HepG2 (cell line): ENCODE results near the gene LY6G5B. TPM values are rescaled to one million over a fixed set of nuclear protein-coding genes. Genes with fewer than 3 reads are reported as not detected.
A peak's percentile ranks its signal among the peaks of the same experiment; 100 is the strongest.

Source experiments
- AGO1 ChIP-seq: fragments of 200-400 bp; formaldehyde crosslinking; IDR thresholded peaks from 2 replicates; pipeline ENCODE4 v1.6.1; 2017; ENCODE audit warnings: mild to moderate bottlenecking, low read depth, low read length, moderate library complexity; ENCODE audit not compliant: poor library complexity, severe bottlenecking
- ATF7 ChIP-seq, 2 experiments: fragments of 450-650 bp in 1 of 2; sonication (generic) in 1 of 2; formaldehyde crosslinking in 1 of 2; IDR thresholded peaks; 2 replicates each; pipeline versions ENCODE4 v1.4.0 to v1.6.1; 2016 to 2020; ENCODE audit warnings: antibody characterized with exemption in 1 of 2, mild to moderate bottlenecking in 1 of 2, missing genetic modification reagents in 1 of 2
- DR1 ChIP-seq: sonication (generic); formaldehyde crosslinking; IDR thresholded peaks from 2 replicates; pipeline ENCODE4 v1.8.0; 2021; ENCODE audit warnings: mild to moderate bottlenecking, missing genetic modification reagents, inconsistent platforms
- ETV5 ChIP-seq: IDR thresholded peaks from 2 replicates; pipeline ENCODE4 v1.6.1; 2018; ENCODE audit warnings: missing biosample characterization, missing genetic modification reagents, inconsistent platforms, borderline replicate concordance
- FOXK1 ChIP-seq: sonication (generic); formaldehyde crosslinking; IDR thresholded peaks from 2 replicates; pipeline ENCODE4 v1.4.0; 2020; ENCODE audit warnings: low read depth, missing genetic modification reagents, borderline replicate concordance
- MAFK ChIP-seq, 2 experiments: IDR thresholded peaks in 1 of 2; conservative IDR thresholded peaks in 1 of 2; 2 replicates each; pipeline ENCODE4 v1.6.1; 2011; ENCODE audit warnings: improper control_type of control experiment in 2 of 2, low read length in 2 of 2
- RCOR2 ChIP-seq: IDR thresholded peaks from 2 replicates; pipeline ENCODE4 v1.6.1; 2016; ENCODE audit warnings: missing biosample characterization, missing genetic modification reagents
- ZFX ChIP-seq: sonication (generic); formaldehyde crosslinking; IDR thresholded peaks from 2 replicates; pipeline ENCODE4 v1.4.0; 2020; ENCODE audit warnings: mild to moderate bottlenecking, low read depth, missing genetic modification reagents, moderate library complexity
- ZNF276 ChIP-seq: sonication (generic); formaldehyde crosslinking; IDR thresholded peaks from 2 replicates; pipeline ENCODE4 v1.4.0; 2020; ENCODE audit warnings: mild to moderate bottlenecking, low read depth, missing genetic modification reagents
- ZNF563 ChIP-seq: sonication (generic); formaldehyde crosslinking; IDR thresholded peaks from 2 replicates; pipeline ENCODE4 v1.8.0; 2022; ENCODE audit warnings: mild to moderate bottlenecking, moderate library complexity, missing genetic modification reagents
- ZNF775 ChIP-seq: sonication (generic); formaldehyde crosslinking; IDR thresholded peaks from 2 replicates; pipeline ENCODE4 v1.4.0; 2020; ENCODE audit warnings: missing genetic modification reagents, mild to moderate bottlenecking, moderate library complexity, borderline replicate concordance
- ZNF792 ChIP-seq: IDR thresholded peaks from 2 replicates; pipeline ENCODE4 v1.6.1; 2016
- polyA plus RNA-seq, 8 experiments: library from polyadenylated mRNA; depleted of rRNA in 3 of 8; stranded (reverse) in 7 of 8; unstranded in 1 of 8; fragments of >200 nt; fragmentation: Illumina TruSeq in 4 of 8; extraction: Trizol in 4 of 8; gene quantifications; 2 replicates each; pipeline versions ENCODE4 v1.2.1 to v1.2.3, GENCODE V29; 2011 to 2016; ENCODE audit warnings: low read depth in 4 of 8, missing spikeins in 1 of 8, mixed read lengths in 1 of 8; ENCODE audit not compliant: insufficient read depth in 1 of 8
- total RNA-seq, 5 experiments: library from RNA; depleted of rRNA; stranded (reverse); fragments of >200 nt; fragmentation: Illumina TruSeq; extraction: Trizol; gene quantifications; 2 replicates each; pipeline ENCODE4 v1.2.3, GENCODE V29; 2016; ENCODE audit warnings: low read depth in 1 of 5
- TF ChIP-seq, protein P1 (sequence below): sonication (generic); formaldehyde crosslinking; IDR thresholded peaks from 2 replicates; pipeline ENCODE4 v1.4.0; 2020; ENCODE audit warnings: missing genetic modification reagents
- TF ChIP-seq, protein P2 (sequence below): conservative IDR thresholded peaks from 2 replicates; pipeline ENCODE4 v1.6.1; 2018; ENCODE audit warnings: missing genetic modification reagents

The LY6G5B gene
- total and polyA plus RNA-seq, 2 of the 13 experiments (the other 11 are each of a cell fraction or from before 2014, with no cell fraction given): 7.8 to 15.7 TPM

- peak; percentile 91; the same call in 1 of the 2 replicates for TF ChIP-seq FOXK1
- peak; percentile 79 for TF ChIP-seq ZFX
- peak; percentile 100 for TF ChIP-seq ETV5 (CRISPR knock-in tag)
- peak; percentile 84; the same call in 1 of the 2 replicates for TF ChIP-seq DR1
- peak; percentile 97 for TF ChIP-seq ZNF775 (CRISPR knock-in tag)
- TF ChIP-seq, protein P1, sequence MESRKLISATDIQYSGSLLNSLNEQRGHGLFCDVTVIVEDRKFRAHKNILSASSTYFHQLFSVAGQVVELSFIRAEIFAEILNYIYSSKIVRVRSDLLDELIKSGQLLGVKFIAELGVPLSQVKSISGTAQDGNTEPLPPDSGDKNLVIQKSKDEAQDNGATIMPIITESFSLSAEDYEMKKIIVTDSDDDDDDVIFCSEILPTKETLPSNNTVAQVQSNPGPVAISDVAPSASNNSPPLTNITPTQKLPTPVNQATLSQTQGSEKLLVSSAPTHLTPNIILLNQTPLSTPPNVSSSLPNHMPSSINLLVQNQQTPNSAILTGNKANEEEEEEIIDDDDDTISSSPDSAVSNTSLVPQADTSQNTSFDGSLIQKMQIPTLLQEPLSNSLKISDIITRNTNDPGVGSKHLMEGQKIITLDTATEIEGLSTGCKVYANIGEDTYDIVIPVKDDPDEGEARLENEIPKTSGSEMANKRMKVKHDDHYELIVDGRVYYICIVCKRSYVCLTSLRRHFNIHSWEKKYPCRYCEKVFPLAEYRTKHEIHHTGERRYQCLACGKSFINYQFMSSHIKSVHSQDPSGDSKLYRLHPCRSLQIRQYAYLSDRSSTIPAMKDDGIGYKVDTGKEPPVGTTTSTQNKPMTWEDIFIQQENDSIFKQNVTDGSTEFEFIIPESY (CRISPR knock-in tag): peak; percentile 79; the same call in 1 of the 2 replicates
- no peak for TF ChIP-seq AGO1
- TF ChIP-seq ZNF792: peak; percentile 97
- peak; percentile 44; the same call in 1 of the 2 replicates for TF ChIP-seq ZNF563 (CRISPR knock-in tag)
- TF ChIP-seq RCOR2 (CRISPR knock-in tag): peak; percentile 79; the same call in 1 of the 2 replicates
- TF ChIP-seq MAFK (conservative IDR thresholded peaks at IDR 0.05 in 1 of 2, IDR thresholded peaks at IDR 0.05 in 1 of 2; ENCODE audit: low read length in 2 of 2): no peak
- TF ChIP-seq ATF7 (IDR thresholded peaks at IDR 0.05): peak; percentile 31
- TF ChIP-seq ATF7 (CRISPR knock-in tag; IDR thresholded peaks at IDR 0.05): peak; percentile 42; the same call in 1 of the 2 replicates
- 0 out of 2 replicates have a peak, but pooled peaks have one; percentile 4 for TF ChIP-seq ZNF276 (CRISPR knock-in tag)
- TF ChIP-seq, protein P2, sequence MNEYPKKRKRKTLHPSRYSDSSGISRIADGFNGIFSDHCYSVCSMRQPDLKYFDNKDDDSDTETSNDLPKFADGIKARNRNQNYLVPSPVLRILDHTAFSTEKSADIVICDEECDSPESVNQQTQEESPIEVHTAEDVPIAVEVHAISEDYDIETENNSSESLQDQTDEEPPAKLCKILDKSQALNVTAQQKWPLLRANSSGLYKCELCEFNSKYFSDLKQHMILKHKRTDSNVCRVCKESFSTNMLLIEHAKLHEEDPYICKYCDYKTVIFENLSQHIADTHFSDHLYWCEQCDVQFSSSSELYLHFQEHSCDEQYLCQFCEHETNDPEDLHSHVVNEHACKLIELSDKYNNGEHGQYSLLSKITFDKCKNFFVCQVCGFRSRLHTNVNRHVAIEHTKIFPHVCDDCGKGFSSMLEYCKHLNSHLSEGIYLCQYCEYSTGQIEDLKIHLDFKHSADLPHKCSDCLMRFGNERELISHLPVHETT (CRISPR knock-in tag): no peak; the same call in 1 of the 2 replicates
These were observed 14.2 kb upstream of the LY6G5B start, which contains the start of gene APOM (continued) for GRCh38 chr6:31655349-31656237.
